ENCODE data around the gene MRPL40. TPM values are rescaled to one million over a fixed set of nuclear protein-coding genes. Genes with fewer than 3 reads are reported as not detected.

The MRPL40 gene
- polyA plus RNA-seq, 1 donor from 2014 or later: 32.5 TPM

DNA sequence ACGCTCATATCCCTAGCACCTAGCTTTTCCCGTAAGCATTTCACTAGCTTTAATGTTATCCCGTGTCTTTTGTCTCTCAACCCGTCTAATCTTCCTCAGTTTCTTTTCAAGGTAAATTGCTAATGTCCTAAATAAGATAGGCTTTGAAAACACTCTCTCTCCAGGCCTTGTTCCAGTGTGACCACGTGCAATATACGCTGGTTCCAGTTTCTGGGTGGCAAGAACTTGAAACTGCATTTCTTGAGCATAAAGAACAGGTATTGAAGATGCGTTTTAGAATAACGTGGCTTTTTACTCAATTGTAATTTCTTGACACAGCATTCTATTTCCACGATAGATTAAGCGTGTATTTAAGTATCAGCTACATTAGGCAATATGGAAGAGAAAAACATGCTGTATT lies 48.4 kb downstream of the MRPL40 start:
- H3K9me2 ChIP-seq (ENCODE audit: insufficient read depth, low read length): no peaks in the 10 kb centered on the region
- no peak overlapping the region for H3K4me3 ChIP-seq (ENCODE audit: low read length)
- H3K36me3 ChIP-seq (ENCODE audit: insufficient read depth, low read length): no peaks in the 10 kb centered on the region
- no peak overlapping the region for H3K4me2 ChIP-seq (ENCODE audit: low read length)
- H3K27ac ChIP-seq (ENCODE audit: low read length): no peak overlapping the region
- H3K9ac ChIP-seq (ENCODE audit: low read length): no peak overlapping the region
- no peaks in the 10 kb centered on the region for H3F3A ChIP-seq (ENCODE audit: insufficient read depth, low read length, poor library complexity, severe bottlenecking)
- no peaks in the 10 kb centered on the region for H3K27me3 ChIP-seq (ENCODE audit: insufficient read depth, low read depth, low read length)
- H3K9me3 ChIP-seq (ENCODE audit: low read length): no peaks in the 10 kb centered on the region
- TF ChIP-seq TAF1 (IDR thresholded peaks at IDR 0.05; ENCODE audit: low read depth): no peak
- TF ChIP-seq, protein P1, sequence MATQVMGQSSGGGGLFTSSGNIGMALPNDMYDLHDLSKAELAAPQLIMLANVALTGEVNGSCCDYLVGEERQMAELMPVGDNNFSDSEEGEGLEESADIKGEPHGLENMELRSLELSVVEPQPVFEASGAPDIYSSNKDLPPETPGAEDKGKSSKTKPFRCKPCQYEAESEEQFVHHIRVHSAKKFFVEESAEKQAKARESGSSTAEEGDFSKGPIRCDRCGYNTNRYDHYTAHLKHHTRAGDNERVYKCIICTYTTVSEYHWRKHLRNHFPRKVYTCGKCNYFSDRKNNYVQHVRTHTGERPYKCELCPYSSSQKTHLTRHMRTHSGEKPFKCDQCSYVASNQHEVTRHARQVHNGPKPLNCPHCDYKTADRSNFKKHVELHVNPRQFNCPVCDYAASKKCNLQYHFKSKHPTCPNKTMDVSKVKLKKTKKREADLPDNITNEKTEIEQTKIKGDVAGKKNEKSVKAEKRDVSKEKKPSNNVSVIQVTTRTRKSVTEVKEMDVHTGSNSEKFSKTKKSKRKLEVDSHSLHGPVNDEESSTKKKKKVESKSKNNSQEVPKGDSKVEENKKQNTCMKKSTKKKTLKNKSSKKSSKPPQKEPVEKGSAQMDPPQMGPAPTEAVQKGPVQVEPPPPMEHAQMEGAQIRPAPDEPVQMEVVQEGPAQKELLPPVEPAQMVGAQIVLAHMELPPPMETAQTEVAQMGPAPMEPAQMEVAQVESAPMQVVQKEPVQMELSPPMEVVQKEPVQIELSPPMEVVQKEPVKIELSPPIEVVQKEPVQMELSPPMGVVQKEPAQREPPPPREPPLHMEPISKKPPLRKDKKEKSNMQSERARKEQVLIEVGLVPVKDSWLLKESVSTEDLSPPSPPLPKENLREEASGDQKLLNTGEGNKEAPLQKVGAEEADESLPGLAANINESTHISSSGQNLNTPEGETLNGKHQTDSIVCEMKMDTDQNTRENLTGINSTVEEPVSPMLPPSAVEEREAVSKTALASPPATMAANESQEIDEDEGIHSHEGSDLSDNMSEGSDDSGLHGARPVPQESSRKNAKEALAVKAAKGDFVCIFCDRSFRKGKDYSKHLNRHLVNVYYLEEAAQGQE (IDR thresholded peaks at IDR 0.05; ENCODE audit: borderline replicate concordance): no peak
- H3K79me2 ChIP-seq (replicated peaks; ENCODE audit: insufficient read depth, low read length): peaks cover 19% of the 10 kb centered on the region
- H4K20me1 ChIP-seq (ENCODE audit: insufficient read depth): no peaks in the 10 kb centered on the region
- H2AFZ ChIP-seq (ENCODE audit: low read depth, low read length): no peak overlapping the region

DNA sequence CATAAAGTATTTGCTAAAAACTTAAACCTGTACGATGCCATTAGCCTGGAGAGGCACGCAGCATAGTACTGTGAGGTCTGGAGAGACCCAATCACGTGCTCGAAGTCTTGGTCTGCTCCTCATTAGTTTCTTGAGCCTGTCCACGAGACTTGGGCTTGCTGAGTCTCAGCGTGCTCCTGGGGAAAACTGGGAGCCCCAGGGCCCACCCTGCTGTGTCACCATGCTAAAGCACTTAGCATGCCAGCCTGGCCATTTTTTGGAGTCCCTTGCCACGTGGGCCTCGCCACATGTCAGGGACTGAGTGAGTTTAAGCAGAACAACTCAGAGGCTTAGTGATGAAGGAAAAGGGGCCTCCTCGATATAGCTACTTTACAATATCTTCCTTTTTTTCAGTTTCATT lies 50.0 kb downstream of the MRPL40 start:
- Histone ChIP-seq H3K36me3 (ENCODE audit: insufficient read depth, low read length) (no peaks in the 10 kb centered on the region), H3K79me2 (replicated peaks; ENCODE audit: insufficient read depth, low read length) (peaks cover 14% of the 10 kb centered on the region), H3K9ac (ENCODE audit: low read length) (no peak overlapping the region)

DNA sequence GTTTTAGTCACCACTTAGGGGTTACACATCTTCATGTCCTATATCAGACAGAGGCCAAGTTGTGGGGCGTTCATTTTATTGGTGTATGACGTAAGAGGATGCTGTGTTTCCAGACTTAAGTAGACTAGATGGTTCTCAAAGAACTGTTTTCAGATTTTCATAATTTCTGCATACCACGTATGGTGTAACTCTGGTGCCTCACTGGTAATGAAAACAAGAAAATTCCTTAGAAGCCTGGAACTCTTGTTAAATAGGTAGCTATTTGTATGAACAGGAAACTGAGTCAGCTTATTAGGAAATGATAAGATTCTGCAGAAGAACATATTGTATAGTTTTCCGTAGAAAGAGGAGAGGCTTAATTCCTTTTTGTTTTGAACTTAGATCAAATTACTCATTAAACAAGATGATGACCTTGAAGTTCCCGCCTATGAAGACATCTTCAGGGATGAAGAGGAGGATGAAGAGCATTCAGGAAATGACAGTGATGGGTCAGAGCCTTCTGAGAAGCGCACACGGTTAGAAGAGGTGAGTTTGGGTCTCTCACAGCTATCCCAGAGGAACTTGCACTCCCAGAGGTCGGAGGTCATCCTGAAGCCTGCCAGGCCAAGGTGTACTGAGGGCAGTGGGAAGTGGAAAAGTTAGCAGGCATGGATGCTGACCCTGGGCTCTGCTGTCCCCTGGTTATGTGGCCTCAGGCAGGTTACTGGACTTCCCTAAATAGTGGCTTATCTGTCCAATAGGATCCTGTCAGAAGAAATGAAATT lies 51.3 kb downstream of the MRPL40 start:
- no peak overlapping the region for H3K9ac ChIP-seq (ENCODE audit: low read length)
- H3K79me2 ChIP-seq (replicated peaks; ENCODE audit: insufficient read depth, low read length): peaks cover under 1% of the 10 kb centered on the region
- H3K9me2 ChIP-seq (ENCODE audit: insufficient read depth, low read length): no peaks in the 10 kb centered on the region
- H3K4me2 ChIP-seq (ENCODE audit: low read length): no peak overlapping the region
- no peaks in the 10 kb centered on the region for H4K20me1 ChIP-seq (ENCODE audit: insufficient read depth)
- H3K9me3 ChIP-seq (ENCODE audit: low read length): no peaks in the 10 kb centered on the region
- H3K27ac ChIP-seq (ENCODE audit: low read length): no peak overlapping the region
- H3F3A ChIP-seq (ENCODE audit: insufficient read depth, low read length, poor library complexity, severe bottlenecking): no peaks in the 10 kb centered on the region
- TF ChIP-seq RAD21 (conservative IDR thresholded peaks at IDR 0.05) (no peak), POLR2AphosphoS5 (IDR thresholded peaks at IDR 0.05) (no peak), EP300 (conservative IDR thresholded peaks at IDR 0.05; ENCODE audit: poor library complexity, severe bottlenecking) (no peak), SMC3 (conservative IDR thresholded peaks at IDR 0.05; ENCODE audit: poor library complexity) (no peak), EZH2 (IDR thresholded peaks at IDR 0.05; ENCODE audit: borderline replicate concordance, insufficient read depth, low read length, poor library complexity, severe bottlenecking) (no peak), TAF1 (IDR thresholded peaks at IDR 0.05; ENCODE audit: low read depth) (no peak), MXI1 (conservative IDR thresholded peaks at IDR 0.05; ENCODE audit: poor library complexity, severe bottlenecking) (no peak)
- TF ChIP-seq, protein P1 (IDR thresholded peaks at IDR 0.05; ENCODE audit: borderline replicate concordance): no peak
- TF ChIP-seq, protein P2, sequence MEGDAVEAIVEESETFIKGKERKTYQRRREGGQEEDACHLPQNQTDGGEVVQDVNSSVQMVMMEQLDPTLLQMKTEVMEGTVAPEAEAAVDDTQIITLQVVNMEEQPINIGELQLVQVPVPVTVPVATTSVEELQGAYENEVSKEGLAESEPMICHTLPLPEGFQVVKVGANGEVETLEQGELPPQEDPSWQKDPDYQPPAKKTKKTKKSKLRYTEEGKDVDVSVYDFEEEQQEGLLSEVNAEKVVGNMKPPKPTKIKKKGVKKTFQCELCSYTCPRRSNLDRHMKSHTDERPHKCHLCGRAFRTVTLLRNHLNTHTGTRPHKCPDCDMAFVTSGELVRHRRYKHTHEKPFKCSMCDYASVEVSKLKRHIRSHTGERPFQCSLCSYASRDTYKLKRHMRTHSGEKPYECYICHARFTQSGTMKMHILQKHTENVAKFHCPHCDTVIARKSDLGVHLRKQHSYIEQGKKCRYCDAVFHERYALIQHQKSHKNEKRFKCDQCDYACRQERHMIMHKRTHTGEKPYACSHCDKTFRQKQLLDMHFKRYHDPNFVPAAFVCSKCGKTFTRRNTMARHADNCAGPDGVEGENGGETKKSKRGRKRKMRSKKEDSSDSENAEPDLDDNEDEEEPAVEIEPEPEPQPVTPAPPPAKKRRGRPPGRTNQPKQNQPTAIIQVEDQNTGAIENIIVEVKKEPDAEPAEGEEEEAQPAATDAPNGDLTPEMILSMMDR (IDR thresholded peaks at IDR 0.05; ENCODE audit: poor library complexity, severe bottlenecking): no peak
- no peak overlapping the region for H3K4me3 ChIP-seq (ENCODE audit: low read length)
- no peaks in the 10 kb centered on the region for H3K27me3 ChIP-seq (ENCODE audit: insufficient read depth, low read depth, low read length)
- no peaks in the 10 kb centered on the region for H3K36me3 ChIP-seq (ENCODE audit: insufficient read depth, low read length)
- H2AFZ ChIP-seq (ENCODE audit: low read depth, low read length): no peak overlapping the region

More for the DNA sequence above, 50.0 kb downstream of the MRPL40 start:
- H3K4me3 ChIP-seq (ENCODE audit: low read length): no peak overlapping the region
- H2AFZ ChIP-seq (ENCODE audit: low read depth, low read length): no peak overlapping the region
- TF ChIP-seq EZH2 (IDR thresholded peaks at IDR 0.05; ENCODE audit: borderline replicate concordance, insufficient read depth, low read length, poor library complexity, severe bottlenecking): no peak
- no peaks in the 10 kb centered on the region for H3K9me2 ChIP-seq (ENCODE audit: insufficient read depth, low read length)
- H3F3A ChIP-seq (ENCODE audit: insufficient read depth, low read length, poor library complexity, severe bottlenecking): no peaks in the 10 kb centered on the region
- no peaks in the 10 kb centered on the region for H3K27me3 ChIP-seq (ENCODE audit: insufficient read depth, low read depth, low read length)
- no peaks in the 10 kb centered on the region for H3K9me3 ChIP-seq (ENCODE audit: low read length)
- H3K27ac ChIP-seq (ENCODE audit: low read length): no peak overlapping the region
- no peak overlapping the region for H3K4me2 ChIP-seq (ENCODE audit: low read length)
- H4K20me1 ChIP-seq (ENCODE audit: insufficient read depth): no peaks in the 10 kb centered on the region
